Measurements from ENCODE around the gene PGF. TPM values are rescaled to one million over a fixed set of nuclear protein-coding genes. Genes with fewer than 3 reads are reported as not detected.
A peak's percentile ranks its signal among the peaks of the same experiment; 100 is the strongest.

Gene PGF
- total RNA-seq, 4 donors from 2014 or later: 7.3 to 28.1 (median 10.8) TPM

GRCh38 chr14:74917178-74917543 lies 38.2 kb downstream of the PGF start:
- H3K27ac ChIP-seq: no peak overlapping the region
- H3K27me3 ChIP-seq: no peaks in the 10 kb centered on the region
- no peak for DNase-seq
- H3K36me3 ChIP-seq: no peaks in the 10 kb centered on the region
- no peaks in the 10 kb centered on the region for H3K9me3 ChIP-seq
- no peak for TF ChIP-seq POLR2A (IDR thresholded peaks at IDR 0.05)
- TF ChIP-seq, protein P1, sequence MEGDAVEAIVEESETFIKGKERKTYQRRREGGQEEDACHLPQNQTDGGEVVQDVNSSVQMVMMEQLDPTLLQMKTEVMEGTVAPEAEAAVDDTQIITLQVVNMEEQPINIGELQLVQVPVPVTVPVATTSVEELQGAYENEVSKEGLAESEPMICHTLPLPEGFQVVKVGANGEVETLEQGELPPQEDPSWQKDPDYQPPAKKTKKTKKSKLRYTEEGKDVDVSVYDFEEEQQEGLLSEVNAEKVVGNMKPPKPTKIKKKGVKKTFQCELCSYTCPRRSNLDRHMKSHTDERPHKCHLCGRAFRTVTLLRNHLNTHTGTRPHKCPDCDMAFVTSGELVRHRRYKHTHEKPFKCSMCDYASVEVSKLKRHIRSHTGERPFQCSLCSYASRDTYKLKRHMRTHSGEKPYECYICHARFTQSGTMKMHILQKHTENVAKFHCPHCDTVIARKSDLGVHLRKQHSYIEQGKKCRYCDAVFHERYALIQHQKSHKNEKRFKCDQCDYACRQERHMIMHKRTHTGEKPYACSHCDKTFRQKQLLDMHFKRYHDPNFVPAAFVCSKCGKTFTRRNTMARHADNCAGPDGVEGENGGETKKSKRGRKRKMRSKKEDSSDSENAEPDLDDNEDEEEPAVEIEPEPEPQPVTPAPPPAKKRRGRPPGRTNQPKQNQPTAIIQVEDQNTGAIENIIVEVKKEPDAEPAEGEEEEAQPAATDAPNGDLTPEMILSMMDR (IDR thresholded peaks at IDR 0.05): no peak
- H3K4me1 ChIP-seq: peaks cover 0 to under 1% (median 0%) of the 10 kb centered on the region in 4 donors
- no peak overlapping the region for H3K4me3 ChIP-seq

- Histone ChIP-seq H3K36me3 (no peaks in the 10 kb centered on the region), H3K9me3 (no peaks in the 10 kb centered on the region), H3K4me3 (no peak overlapping the region), H3K27me3 (no peaks in the 10 kb centered on the region), H3K27ac (no peak overlapping the region), H3K4me1 (peaks cover 0 to 8% (median 0%) of the 10 kb centered on the region in 4 donors)
- TF ChIP-seq, protein P1 (IDR thresholded peaks at IDR 0.05): no peak
- no peak for TF ChIP-seq POLR2A (IDR thresholded peaks at IDR 0.05)
- no peak for DNase-seq
Measured at GRCh38 chr14:74915826-74916225, 39.6 kb downstream of the PGF start.

DNA sequence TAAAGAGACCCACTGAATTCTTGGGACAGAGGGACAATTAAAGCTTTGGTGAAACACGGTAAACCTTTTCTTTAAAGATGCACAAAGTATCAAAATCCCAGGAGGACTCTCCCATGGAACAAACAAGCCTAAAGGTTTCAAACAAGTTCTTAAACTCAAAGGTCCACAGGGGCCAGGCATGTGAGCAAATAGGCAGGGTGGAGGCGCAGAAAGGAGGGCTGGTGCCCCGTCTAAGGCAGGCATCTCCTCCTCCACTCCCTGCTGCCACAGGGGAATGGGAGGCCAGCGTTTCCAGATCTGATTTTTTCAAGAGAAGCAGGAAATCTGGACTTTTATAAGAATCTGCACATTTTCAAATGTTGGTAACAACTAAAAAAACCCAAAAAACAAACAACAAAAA lies 40.0 kb downstream of the PGF start:
- DNase-seq: no peak
- Histone ChIP-seq H3K27me3 (no peaks in the 10 kb centered on the region), H3K27ac (no peak overlapping the region), H3K4me3 (no peak overlapping the region), H3K9me3 (no peaks in the 10 kb centered on the region), H3K4me1 (peaks cover 0 to 8% (median 0%) of the 10 kb centered on the region in 4 donors), H3K36me3 (no peaks in the 10 kb centered on the region)
- TF ChIP-seq POLR2A (IDR thresholded peaks at IDR 0.05): no peak
- TF ChIP-seq, protein P1 (IDR thresholded peaks at IDR 0.05): no peak

DNA sequence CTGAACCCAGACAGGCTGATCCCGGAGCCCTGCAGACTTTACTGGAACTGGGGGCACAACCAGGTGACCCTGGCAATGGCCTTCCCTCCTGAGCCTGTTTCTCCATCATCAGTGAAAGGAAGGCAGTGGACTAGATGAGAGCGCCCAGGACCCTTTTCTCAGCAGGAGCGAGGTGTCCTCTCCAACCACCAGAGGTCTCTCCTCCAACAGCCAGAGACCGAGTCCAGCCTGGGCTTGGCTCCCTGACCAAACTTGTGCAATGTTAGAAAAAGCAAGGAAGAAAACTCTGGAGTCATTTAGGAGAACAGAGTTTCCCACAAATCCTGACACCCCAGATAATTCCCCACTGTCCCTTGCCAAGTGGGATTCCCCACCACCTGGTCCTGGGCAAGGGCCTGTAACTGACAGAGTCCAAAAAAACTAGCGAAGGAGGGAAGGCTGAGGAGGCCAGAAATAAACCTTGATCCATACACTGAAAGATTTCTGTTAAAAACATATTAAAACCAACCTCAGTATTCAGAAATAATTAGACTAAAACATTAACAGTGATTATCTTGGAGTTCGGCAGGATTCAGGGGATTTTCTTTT lies 41.3 kb downstream of the PGF start:
- H3K27ac ChIP-seq: peak overlapping the region in 2 of 4 donors; percentile 17 to 35
- H3K4me3 ChIP-seq: no peak overlapping the region
- H3K4me1 ChIP-seq: peaks cover 0 to 8% (median 0%) of the 10 kb centered on the region in 4 donors
- H3K36me3 ChIP-seq: no peaks in the 10 kb centered on the region
- peak in 1 of 3 donors; percentile 75 for DNase-seq
- no peaks in the 10 kb centered on the region for H3K9me3 ChIP-seq
- no peaks in the 10 kb centered on the region for H3K27me3 ChIP-seq
- no peak for TF ChIP-seq POLR2A (IDR thresholded peaks at IDR 0.05)
- TF ChIP-seq, protein P1 (IDR thresholded peaks at IDR 0.05): peak; percentile 26 to 65 (median 58)

GRCh38 chr14:74913393-74913910 lies 41.9 kb downstream of the PGF start:
- H3K36me3 ChIP-seq: no peaks in the 10 kb centered on the region
- H3K9me3 ChIP-seq: no peaks in the 10 kb centered on the region
- peaks cover 0 to 8% (median 0%) of the 10 kb centered on the region in 4 donors for H3K4me1 ChIP-seq
- TF ChIP-seq, protein P1 (IDR thresholded peaks at IDR 0.05): no peak
- no peak for TF ChIP-seq POLR2A (IDR thresholded peaks at IDR 0.05)
- DNase-seq: no peak
- no peak overlapping the region for H3K27ac ChIP-seq
- no peaks in the 10 kb centered on the region for H3K27me3 ChIP-seq
- H3K4me3 ChIP-seq: no peak overlapping the region
